ENCODE results near the gene ZNF792. TPM values are rescaled to one million over a fixed set of nuclear protein-coding genes. Genes with fewer than 3 reads are reported as not detected.
"Not testable (repeated sequence)": the region's sequence is repeated elsewhere in the genome, so short reads cannot be mapped to it uniquely, and the experiment has no call there.

Gene ZNF792
- total and polyA plus RNA-seq, 12 donors = 1.6 to 5.9 (median 3.6) TPM

GRCh38 chr19:34999498-35000337, 35.7 kb upstream of the ZNF792 start, which contains the start of gene GRAMD1A:
GRAMD1A (plus strand) TSS chr19:35000323; CDS start chr19:35000479, 156 bp downstream.
- Histone ChIP-seq H3K9me3 (no peaks in the 10 kb centered on the region), H3K4me3 (peak within 1 kb of the TSS; percentile 72 to 99 (median 94)), H3K4me1 (peaks cover 6 to 92% (median 80%) of the 10 kb centered on the region in 9 donors), H3K27ac (peak within 1 kb of the TSS; percentile 86 to 100 (median 98)), H3K36me3 (peaks cover 0 to 19% (median 0%) of the 10 kb centered on the region in 9 donors), H3K27me3 (no peaks in the 10 kb centered on the region)
- DNase-seq (peak; percentile 90 to 92), ATAC-seq (peak; percentile 91 to 96 (median 94))
- TF ChIP-seq, protein P1, sequence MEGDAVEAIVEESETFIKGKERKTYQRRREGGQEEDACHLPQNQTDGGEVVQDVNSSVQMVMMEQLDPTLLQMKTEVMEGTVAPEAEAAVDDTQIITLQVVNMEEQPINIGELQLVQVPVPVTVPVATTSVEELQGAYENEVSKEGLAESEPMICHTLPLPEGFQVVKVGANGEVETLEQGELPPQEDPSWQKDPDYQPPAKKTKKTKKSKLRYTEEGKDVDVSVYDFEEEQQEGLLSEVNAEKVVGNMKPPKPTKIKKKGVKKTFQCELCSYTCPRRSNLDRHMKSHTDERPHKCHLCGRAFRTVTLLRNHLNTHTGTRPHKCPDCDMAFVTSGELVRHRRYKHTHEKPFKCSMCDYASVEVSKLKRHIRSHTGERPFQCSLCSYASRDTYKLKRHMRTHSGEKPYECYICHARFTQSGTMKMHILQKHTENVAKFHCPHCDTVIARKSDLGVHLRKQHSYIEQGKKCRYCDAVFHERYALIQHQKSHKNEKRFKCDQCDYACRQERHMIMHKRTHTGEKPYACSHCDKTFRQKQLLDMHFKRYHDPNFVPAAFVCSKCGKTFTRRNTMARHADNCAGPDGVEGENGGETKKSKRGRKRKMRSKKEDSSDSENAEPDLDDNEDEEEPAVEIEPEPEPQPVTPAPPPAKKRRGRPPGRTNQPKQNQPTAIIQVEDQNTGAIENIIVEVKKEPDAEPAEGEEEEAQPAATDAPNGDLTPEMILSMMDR (IDR thresholded peaks at IDR 0.05) = no peak
- 1 to 2% methylated on average over 37 to 45 of the region's 45 CpGs for WGBS, 2 donors
- intact Hi-C loops (cut with DNase I) = no loop called here

DNA sequence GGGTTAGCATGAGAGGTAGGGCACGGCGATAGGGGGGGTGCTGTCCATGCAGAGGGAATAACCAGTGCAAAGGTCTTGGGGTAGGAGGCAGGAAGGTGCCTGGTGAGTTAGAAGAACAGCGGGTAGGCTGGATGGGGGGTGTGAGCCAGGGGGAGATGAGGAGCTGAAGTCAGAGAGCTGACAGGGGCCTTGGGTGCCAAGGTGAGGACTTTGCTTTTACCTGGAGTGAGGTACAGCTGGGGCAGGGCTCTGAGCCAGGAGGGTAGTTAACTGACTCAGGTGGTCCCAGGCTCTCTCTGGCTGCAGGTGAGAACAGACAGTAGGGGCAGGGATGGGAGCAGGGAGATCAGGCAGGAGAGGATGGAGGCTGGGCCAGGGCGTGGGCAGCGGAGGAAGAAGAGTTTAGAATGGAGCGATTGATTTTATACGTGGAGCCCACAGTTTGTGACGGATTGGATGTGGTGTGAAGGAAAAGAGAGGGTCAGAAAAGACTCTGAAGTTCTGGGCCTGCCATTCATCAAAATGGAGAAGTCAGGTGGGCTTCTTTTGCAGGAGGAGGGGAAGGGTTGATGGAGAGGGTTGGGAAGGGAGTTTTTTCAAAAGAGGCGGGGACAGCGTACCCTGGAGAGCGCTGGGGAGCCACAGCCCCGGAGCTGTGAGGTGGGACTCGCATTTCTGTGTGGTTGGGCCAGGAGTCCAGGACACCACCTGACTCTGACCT, 34.9 kb upstream of the ZNF792 start:
- intact Hi-C loops (cut with DNase I) = no loop called here
- peak overlapping the region; percentile 86 to 100 (median 98) for H3K27ac ChIP-seq
- H3K36me3 ChIP-seq = peaks cover 0 to 16% (median 0%) of the 10 kb centered on the region in 9 donors
- H3K4me1 ChIP-seq = peaks cover 9 to 93% (median 82%) of the 10 kb centered on the region in 9 donors
- H3K4me3 ChIP-seq = peak overlapping the region in 9 of 10 donors; percentile 72 to 99 (median 94)
- H3K27me3 ChIP-seq = no peaks in the 10 kb centered on the region
- TF ChIP-seq, protein P1 (IDR thresholded peaks at IDR 0.05) = no peak
- DNase-seq (no peak), ATAC-seq (peak in 3 of 8 donors; percentile 19 to 52 (median 42))
- H3K9me3 ChIP-seq = no peaks in the 10 kb centered on the region
- 49 to 52% methylated on average over 13 of the region's 13 CpGs for WGBS, 2 donors

- intact Hi-C loops (cut with DNase I); DNase-seq; H3K27me3 ChIP-seq; ATAC-seq; H3K9me3 ChIP-seq; H3K4me3 ChIP-seq: not testable (repeated sequence)
- H3K36me3 ChIP-seq = peaks cover 0 to 13% (median 0%) of the 10 kb centered on the region in 9 donors
- H3K27ac ChIP-seq = peak overlapping the region in 5 of 10 donors; percentile 99 to 100 (median 100)
- WGBS, 2 donors = 94 to 96% methylated on average over 7 of the region's 7 CpGs
- peaks cover 9 to 87% (median 77%) of the 10 kb centered on the region in 9 donors for H3K4me1 ChIP-seq
These were observed 34.2 kb upstream of the ZNF792 start for GRCh38 chr19:34998224-34998623.

DNA sequence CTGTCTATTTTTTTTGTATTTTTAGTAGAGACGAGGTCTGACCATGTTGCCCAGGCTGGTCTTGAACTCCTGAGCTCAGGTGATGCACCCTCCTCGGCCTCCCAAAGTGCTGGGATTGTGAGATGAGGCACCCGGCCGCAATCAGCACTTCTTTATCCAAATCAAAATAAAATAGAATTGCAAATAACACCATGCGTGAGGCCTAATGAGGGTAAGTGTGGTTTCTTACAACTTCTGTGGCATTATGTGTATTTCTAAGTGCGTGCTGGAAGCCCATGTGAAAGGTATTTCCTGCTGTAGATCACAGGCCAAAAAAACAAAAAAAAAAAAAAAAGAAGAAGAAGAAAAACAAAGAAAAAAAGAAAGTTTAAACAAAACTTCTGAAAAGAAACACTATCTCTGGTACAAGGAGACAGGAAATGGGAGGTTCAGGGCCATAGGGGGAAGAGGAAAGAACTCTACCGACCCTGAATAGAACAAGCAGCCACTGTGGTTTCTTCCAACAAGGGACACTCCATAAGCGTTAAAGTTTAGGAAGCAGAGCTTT, 33.1 kb upstream of the ZNF792 start:
- WGBS, 2 donors = 60 to 64% methylated on average over 8 of the region's 8 CpGs
- Histone ChIP-seq H3K4me1 (peaks cover 9 to 77% (median 67%) of the 10 kb centered on the region in 9 donors), H3K36me3 (peaks cover 0 to 5% (median 0%) of the 10 kb centered on the region in 9 donors), H3K27me3 (no peaks in the 10 kb centered on the region), H3K27ac (peak overlapping the region; percentile 4 to 100 (median 58)), H3K4me3 (no peak overlapping the region), H3K9me3 (no peaks in the 10 kb centered on the region)
- DNase-seq = no peak
- TF ChIP-seq, protein P1 (IDR thresholded peaks at IDR 0.05) = no peak
- intact Hi-C loops (cut with DNase I) = no loop called here
- no peak for ATAC-seq

Data from heart right ventricle (tissue), 16 donors.